ENCODE results near the gene WDR82.

Gene WDR82

DNA sequence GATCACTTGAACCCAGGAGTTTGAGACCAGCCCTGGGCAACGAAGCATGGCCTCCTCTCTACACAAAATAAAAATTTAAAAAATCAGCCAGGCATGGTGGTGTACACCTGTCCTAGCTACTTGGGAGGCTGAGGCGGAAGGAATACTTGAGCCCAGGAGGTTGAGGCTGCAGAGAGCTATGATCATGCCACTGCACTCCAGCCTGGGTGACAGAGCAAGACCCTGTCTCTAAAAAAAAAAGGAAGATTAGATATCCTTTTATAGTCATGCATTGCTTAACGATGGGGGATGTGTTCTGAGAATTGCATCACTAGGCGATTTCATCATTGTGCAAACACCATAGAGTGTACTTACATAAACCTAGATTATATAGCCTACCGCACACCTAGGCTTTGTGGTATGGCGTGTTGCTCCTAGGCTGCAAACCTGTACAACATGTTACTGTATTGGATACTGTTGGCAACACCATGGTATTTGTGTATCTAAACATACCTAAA lies 67.9 kb downstream of the WDR82 start:
- DNase-seq (ENCODE audit: extremely low read depth in 1 of 2, low read depth in 1 of 2), result no peak

GRCh38 chr3:52210037-52210436 lies 68.4 kb downstream of the WDR82 start:
- DNase-seq (ENCODE audit: extremely low read depth in 1 of 2, low read depth in 1 of 2), result no peak

DNA sequence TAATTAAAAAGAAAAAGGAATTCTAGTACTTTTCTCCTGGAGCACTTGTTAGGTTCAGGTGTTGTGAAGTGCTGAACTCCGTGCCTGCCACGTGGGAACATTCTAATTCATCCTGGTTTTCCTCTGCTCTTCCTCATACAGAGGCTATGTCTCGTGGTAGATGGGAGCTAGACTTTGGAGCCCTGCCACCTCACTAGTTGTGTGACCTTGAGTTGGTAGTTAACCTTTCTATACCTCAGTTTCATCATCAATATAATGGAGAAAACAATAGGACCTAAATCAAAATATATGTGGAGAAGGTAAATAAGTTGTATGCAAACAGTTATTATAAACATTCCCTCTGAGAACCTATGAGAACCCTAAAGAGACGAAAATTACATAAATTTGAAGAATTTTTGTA lies 69.9 kb downstream of the WDR82 start:
- no peak for DNase-seq (ENCODE audit: extremely low read depth in 1 of 2, low read depth in 1 of 2)

DNA sequence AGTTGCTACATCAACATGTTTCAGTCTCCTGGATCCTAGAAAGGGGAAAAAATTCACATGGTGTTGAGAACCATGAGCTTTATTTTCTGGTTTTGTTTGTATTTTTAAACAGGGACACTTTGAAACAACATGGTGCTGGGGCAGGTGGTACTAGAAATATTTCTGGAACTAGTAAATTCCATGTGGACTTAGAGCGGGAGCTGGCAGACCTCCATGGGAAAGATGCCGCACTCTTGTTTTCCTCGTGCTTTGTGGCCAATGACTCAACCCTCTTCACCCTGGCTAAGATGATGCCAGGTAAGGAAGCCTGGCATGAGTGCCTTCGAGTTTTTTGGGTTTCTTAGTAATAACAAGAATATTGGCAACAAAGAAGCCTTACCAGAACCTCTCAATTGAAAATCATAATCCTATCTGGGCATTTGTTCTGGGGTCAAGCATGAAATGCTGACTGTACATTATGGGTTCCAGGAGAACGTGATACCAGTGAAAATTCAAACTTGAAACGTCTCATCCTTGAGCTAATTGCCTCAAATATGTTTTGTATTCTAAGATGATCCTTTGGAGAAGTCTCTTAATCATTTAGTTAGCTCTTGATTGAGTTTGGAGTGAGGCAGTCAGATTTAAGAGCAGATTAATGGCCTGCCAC lies 72.6 kb downstream of the WDR82 start:
- DNase-seq (ENCODE audit: extremely low read depth in 1 of 2, low read depth in 1 of 2), result no peak

Data from activated CD8-positive, alpha-beta memory T cell treated with anti-CD3 and anti-CD28 coated beads for 1 hour (primary cell).